HG02623 (cell line): ENCODE results near the gene SPEM3.

Experiments
- ATAC-seq: cut with Tn5 transposase; IDR thresholded peaks from one replicate; pipeline ENCODE4 v1.9.1; 2021; ENCODE audit warnings: moderate library complexity; ENCODE audit not compliant: unreplicated experiment

The SPEM3 gene

GRCh38 chr17:7419819-7420610 lies 8.6 kb upstream of the SPEM3 start, which contains the start of gene SPEM1:
SPEM1 (plus strand) TSS chr17:7420324; CDS start chr17:7420385, 61 bp downstream.
- ATAC-seq = no peak

GRCh38 chr17:7421186-7421585 lies 7.5 kb upstream of the SPEM3 start:
- no peak for ATAC-seq

GRCh38 chr17:7423679-7424078 lies 5.0 kb upstream of the SPEM3 start:
- ATAC-seq = no peak

- ATAC-seq = no peak
These were observed 3.3 kb upstream of the SPEM3 start, which contains the start of gene SPEM2 for GRCh38 chr17:7425316-7425715. SPEM2 (plus strand) TSS chr17:7425616; CDS start chr17:7425689, 73 bp downstream.

GRCh38 chr17:7425756-7426155 lies 2.9 kb upstream of the SPEM3 start:
- no peak for ATAC-seq

- ATAC-seq = no peak
These were observed 2.3 kb upstream of the SPEM3 start for GRCh38 chr17:7426203-7426863.

- no peak for ATAC-seq
These were observed 1.7 kb upstream of the SPEM3 start for GRCh38 chr17:7426896-7427489.

GRCh38 chr17:7427549-7427948 lies 1.1 kb upstream of the SPEM3 start:
- no peak for ATAC-seq

- ATAC-seq = no peak
These were observed 1.1 kb downstream of the SPEM3 start for GRCh38 chr17:7429722-7430121.

GRCh38 chr17:7431231-7431630 lies 2.6 kb downstream of the SPEM3 start:
- ATAC-seq = no peak

- no peak for ATAC-seq
These were observed 3.6 kb downstream of the SPEM3 start for GRCh38 chr17:7432296-7432695.

- ATAC-seq = peak; percentile 3
These were observed 7.3 kb downstream of the SPEM3 start for GRCh38 chr17:7435676-7436555.

- ATAC-seq = no peak
These were observed 8.1 kb downstream of the SPEM3 start for GRCh38 chr17:7436556-7437368.

GRCh38 chr17:7437369-7437863 lies 8.8 kb downstream of the SPEM3 start:
- ATAC-seq = no peak

- no peak for ATAC-seq
These were observed 9.4 kb downstream of the SPEM3 start for GRCh38 chr17:7437950-7438614.

GRCh38 chr17:7438656-7439460 lies 10.2 kb downstream of the SPEM3 start:
- ATAC-seq = no peak

GRCh38 chr17:7439462-7440112 lies 10.9 kb downstream of the SPEM3 start, which contains the start of gene FGF11:
FGF11 (plus strand) TSS chr17:7439512; CDS start chr17:7439621, 109 bp downstream.
- ATAC-seq = no peak
